HG02588 (cell line): ENCODE data around the gene PRKG2.
"Not testable (repeated sequence)": the region's sequence is repeated elsewhere in the genome, so short reads cannot be mapped to it uniquely, and the experiment has no call there.

ENCODE experiments used
- ATAC-seq: cut with Tn5 transposase; IDR thresholded peaks from one replicate; pipeline ENCODE4 v1.9.1; 2021; ENCODE audit warnings: mild to moderate bottlenecking, moderate library complexity; ENCODE audit not compliant: unreplicated experiment

PRKG2 gene

GRCh38 chr4:81164126-81164525 lies 50.9 kb downstream of the PRKG2 start:
- no peak for ATAC-seq

GRCh38 chr4:81162752-81163458 lies 52.1 kb downstream of the PRKG2 start:
- no peak for ATAC-seq

- not testable (repeated sequence) for ATAC-seq
Observed at GRCh38 chr4:81153714-81154323, 61.2 kb downstream of the PRKG2 start.

GRCh38 chr4:81152839-81153713 lies 61.9 kb downstream of the PRKG2 start:
- ATAC-seq = no peak

- ATAC-seq = no peak
Observed at GRCh38 chr4:81149976-81150375, 65.0 kb downstream of the PRKG2 start.

- no peak for ATAC-seq
Observed at GRCh38 chr4:81148576-81148975, 66.4 kb downstream of the PRKG2 start.

- ATAC-seq = no peak
Observed at GRCh38 chr4:81146466-81146865, 68.6 kb downstream of the PRKG2 start.

GRCh38 chr4:81143183-81143582 lies 71.8 kb downstream of the PRKG2 start:
- no peak for ATAC-seq

- ATAC-seq = no peak
Observed at GRCh38 chr4:81142744-81143143, 72.3 kb downstream of the PRKG2 start.

GRCh38 chr4:81137894-81138293 lies 77.1 kb downstream of the PRKG2 start:
- no peak for ATAC-seq

- no peak for ATAC-seq
Observed at GRCh38 chr4:81137446-81137845, 77.6 kb downstream of the PRKG2 start.

- no peak for ATAC-seq
Observed at GRCh38 chr4:81136161-81136905, 78.7 kb downstream of the PRKG2 start.

- no peak for ATAC-seq
Observed at GRCh38 chr4:81135501-81135900, 79.5 kb downstream of the PRKG2 start.

GRCh38 chr4:81131563-81131962 lies 83.5 kb downstream of the PRKG2 start:
- no peak for ATAC-seq

GRCh38 chr4:81131066-81131465 lies 84.0 kb downstream of the PRKG2 start:
- no peak for ATAC-seq

GRCh38 chr4:81130569-81130968 lies 84.5 kb downstream of the PRKG2 start:
- ATAC-seq = no peak

GRCh38 chr4:81120055-81120454 lies 95.0 kb downstream of the PRKG2 start:
- ATAC-seq = no peak

GRCh38 chr4:81118086-81118485 lies 96.9 kb downstream of the PRKG2 start:
- no peak for ATAC-seq

GRCh38 chr4:81116566-81116965 lies 98.5 kb downstream of the PRKG2 start:
- ATAC-seq = no peak

- no peak for ATAC-seq
Observed at GRCh38 chr4:81113024-81113423, 102.0 kb downstream of the PRKG2 start.

GRCh38 chr4:81109356-81109755 lies 105.7 kb downstream of the PRKG2 start:
- no peak for ATAC-seq
